ENCODE measurements around the gene CYFIP1. TPM values are rescaled to one million over a fixed set of nuclear protein-coding genes. Genes with fewer than 3 reads are reported as not detected.

Gene CYFIP1
- total and polyA plus RNA-seq, 2 of the 8 experiments (the other 6 are each of a cell fraction or from before 2014, with no cell fraction given), result 38.6 to 81.7 TPM

GRCh38 chr15:22966321-22967083, 13.7 kb downstream of the CYFIP1 start (continued):
- TF ChIP-seq, protein P1, sequence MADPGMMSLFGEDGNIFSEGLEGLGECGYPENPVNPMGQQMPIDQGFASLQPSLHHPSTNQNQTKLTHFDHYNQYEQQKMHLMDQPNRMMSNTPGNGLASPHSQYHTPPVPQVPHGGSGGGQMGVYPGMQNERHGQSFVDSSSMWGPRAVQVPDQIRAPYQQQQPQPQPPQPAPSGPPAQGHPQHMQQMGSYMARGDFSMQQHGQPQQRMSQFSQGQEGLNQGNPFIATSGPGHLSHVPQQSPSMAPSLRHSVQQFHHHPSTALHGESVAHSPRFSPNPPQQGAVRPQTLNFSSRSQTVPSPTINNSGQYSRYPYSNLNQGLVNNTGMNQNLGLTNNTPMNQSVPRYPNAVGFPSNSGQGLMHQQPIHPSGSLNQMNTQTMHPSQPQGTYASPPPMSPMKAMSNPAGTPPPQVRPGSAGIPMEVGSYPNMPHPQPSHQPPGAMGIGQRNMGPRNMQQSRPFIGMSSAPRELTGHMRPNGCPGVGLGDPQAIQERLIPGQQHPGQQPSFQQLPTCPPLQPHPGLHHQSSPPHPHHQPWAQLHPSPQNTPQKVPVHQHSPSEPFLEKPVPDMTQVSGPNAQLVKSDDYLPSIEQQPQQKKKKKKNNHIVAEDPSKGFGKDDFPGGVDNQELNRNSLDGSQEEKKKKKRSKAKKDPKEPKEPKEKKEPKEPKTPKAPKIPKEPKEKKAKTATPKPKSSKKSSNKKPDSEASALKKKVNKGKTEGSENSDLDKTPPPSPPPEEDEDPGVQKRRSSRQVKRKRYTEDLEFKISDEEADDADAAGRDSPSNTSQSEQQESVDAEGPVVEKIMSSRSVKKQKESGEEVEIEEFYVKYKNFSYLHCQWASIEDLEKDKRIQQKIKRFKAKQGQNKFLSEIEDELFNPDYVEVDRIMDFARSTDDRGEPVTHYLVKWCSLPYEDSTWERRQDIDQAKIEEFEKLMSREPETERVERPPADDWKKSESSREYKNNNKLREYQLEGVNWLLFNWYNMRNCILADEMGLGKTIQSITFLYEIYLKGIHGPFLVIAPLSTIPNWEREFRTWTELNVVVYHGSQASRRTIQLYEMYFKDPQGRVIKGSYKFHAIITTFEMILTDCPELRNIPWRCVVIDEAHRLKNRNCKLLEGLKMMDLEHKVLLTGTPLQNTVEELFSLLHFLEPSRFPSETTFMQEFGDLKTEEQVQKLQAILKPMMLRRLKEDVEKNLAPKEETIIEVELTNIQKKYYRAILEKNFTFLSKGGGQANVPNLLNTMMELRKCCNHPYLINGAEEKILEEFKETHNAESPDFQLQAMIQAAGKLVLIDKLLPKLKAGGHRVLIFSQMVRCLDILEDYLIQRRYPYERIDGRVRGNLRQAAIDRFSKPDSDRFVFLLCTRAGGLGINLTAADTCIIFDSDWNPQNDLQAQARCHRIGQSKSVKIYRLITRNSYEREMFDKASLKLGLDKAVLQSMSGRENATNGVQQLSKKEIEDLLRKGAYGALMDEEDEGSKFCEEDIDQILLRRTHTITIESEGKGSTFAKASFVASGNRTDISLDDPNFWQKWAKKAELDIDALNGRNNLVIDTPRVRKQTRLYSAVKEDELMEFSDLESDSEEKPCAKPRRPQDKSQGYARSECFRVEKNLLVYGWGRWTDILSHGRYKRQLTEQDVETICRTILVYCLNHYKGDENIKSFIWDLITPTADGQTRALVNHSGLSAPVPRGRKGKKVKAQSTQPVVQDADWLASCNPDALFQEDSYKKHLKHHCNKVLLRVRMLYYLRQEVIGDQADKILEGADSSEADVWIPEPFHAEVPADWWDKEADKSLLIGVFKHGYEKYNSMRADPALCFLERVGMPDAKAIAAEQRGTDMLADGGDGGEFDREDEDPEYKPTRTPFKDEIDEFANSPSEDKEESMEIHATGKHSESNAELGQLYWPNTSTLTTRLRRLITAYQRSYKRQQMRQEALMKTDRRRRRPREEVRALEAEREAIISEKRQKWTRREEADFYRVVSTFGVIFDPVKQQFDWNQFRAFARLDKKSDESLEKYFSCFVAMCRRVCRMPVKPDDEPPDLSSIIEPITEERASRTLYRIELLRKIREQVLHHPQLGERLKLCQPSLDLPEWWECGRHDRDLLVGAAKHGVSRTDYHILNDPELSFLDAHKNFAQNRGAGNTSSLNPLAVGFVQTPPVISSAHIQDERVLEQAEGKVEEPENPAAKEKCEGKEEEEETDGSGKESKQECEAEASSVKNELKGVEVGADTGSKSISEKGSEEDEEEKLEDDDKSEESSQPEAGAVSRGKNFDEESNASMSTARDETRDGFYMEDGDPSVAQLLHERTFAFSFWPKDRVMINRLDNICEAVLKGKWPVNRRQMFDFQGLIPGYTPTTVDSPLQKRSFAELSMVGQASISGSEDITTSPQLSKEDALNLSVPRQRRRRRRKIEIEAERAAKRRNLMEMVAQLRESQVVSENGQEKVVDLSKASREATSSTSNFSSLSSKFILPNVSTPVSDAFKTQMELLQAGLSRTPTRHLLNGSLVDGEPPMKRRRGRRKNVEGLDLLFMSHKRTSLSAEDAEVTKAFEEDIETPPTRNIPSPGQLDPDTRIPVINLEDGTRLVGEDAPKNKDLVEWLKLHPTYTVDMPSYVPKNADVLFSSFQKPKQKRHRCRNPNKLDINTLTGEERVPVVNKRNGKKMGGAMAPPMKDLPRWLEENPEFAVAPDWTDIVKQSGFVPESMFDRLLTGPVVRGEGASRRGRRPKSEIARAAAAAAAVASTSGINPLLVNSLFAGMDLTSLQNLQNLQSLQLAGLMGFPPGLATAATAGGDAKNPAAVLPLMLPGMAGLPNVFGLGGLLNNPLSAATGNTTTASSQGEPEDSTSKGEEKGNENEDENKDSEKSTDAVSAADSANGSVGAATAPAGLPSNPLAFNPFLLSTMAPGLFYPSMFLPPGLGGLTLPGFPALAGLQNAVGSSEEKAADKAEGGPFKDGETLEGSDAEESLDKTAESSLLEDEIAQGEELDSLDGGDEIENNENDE (IDR thresholded peaks at IDR 0.05; ENCODE audit: insufficient replicate concordance, low read length), result no peak
- TF ChIP-seq POU5F1 (IDR thresholded peaks at IDR 0.05; ENCODE audit: low read depth, low read length), result no peak
- no peak for TF ChIP-seq SIN3A (conservative IDR thresholded peaks at IDR 0.05 in 1 of 2, IDR thresholded peaks at IDR 0.05 in 1 of 2; ENCODE audit: low read depth in 1 of 2, low read length in 2 of 2)
- TF ChIP-seq HDAC6 (IDR thresholded peaks at IDR 0.05; ENCODE audit: low read depth, low read length), result no peak
- TF ChIP-seq TBP (IDR thresholded peaks at IDR 0.05; ENCODE audit: low read depth, low read length), result no peak

Data from H1 (cell line).